ENCODE data around the gene TMEM59L. TPM values are rescaled to one million over a fixed set of nuclear protein-coding genes. Genes with fewer than 3 reads are reported as not detected.
"Not testable (repeated sequence)": the region's sequence is repeated elsewhere in the genome, so short reads cannot be mapped to it uniquely, and the experiment has no call there.

Gene TMEM59L
- total RNA-seq, 1 donor from 2014 or later: 4.9 TPM

GRCh38 chr19:18595475-18595874 lies 17.2 kb upstream of the TMEM59L start:
- peaks cover 39% of the 10 kb centered on the region for H3K27me3 Mint-ChIP-seq (ENCODE audit: low read depth)
- no peaks in the 10 kb centered on the region for H3K9me3 Mint-ChIP-seq
- H3K4me3 Mint-ChIP-seq: peak overlapping the region; percentile 10
- no peak for TF ChIP-seq CTCF (IDR thresholded peaks at IDR 0.05; ENCODE audit: unreplicated experiment)
- peaks cover 21% of the 10 kb centered on the region for H3K4me1 Mint-ChIP-seq
- no peak for DNase-seq (ENCODE audit: low spot score in 2 of 2, unreplicated experiment in 2 of 2)
- H3K27ac Mint-ChIP-seq: no peak overlapping the region
- H3K36me3 Mint-ChIP-seq: peaks cover 2% of the 10 kb centered on the region

- no peak for DNase-seq (ENCODE audit: low spot score in 2 of 2, unreplicated experiment in 2 of 2)
- H3K4me3 Mint-ChIP-seq: no peak overlapping the region
- H3K36me3 Mint-ChIP-seq: no peaks in the 10 kb centered on the region
- H3K9me3 Mint-ChIP-seq: no peaks in the 10 kb centered on the region
- H3K4me1 Mint-ChIP-seq: peaks cover 19% of the 10 kb centered on the region
- no peak for TF ChIP-seq CTCF (IDR thresholded peaks at IDR 0.05; ENCODE audit: unreplicated experiment)
- peaks cover 52% of the 10 kb centered on the region for H3K27me3 Mint-ChIP-seq (ENCODE audit: low read depth)
- no peak overlapping the region for H3K27ac Mint-ChIP-seq
Observed at GRCh38 chr19:18596752-18597157, 15.9 kb upstream of the TMEM59L start.

- no peak overlapping the region for H3K4me3 Mint-ChIP-seq
- no peaks in the 10 kb centered on the region for H3K36me3 Mint-ChIP-seq
- peaks cover 20% of the 10 kb centered on the region for H3K4me1 Mint-ChIP-seq
- no peak for TF ChIP-seq CTCF (IDR thresholded peaks at IDR 0.05; ENCODE audit: unreplicated experiment)
- no peaks in the 10 kb centered on the region for H3K9me3 Mint-ChIP-seq
- DNase-seq (ENCODE audit: low spot score in 2 of 2, unreplicated experiment in 2 of 2): no peak
- H3K27me3 Mint-ChIP-seq (ENCODE audit: low read depth): peaks cover 64% of the 10 kb centered on the region
- H3K27ac Mint-ChIP-seq: no peak overlapping the region
Observed at GRCh38 chr19:18597809-18598660, 14.6 kb upstream of the TMEM59L start.

- Mint-ChIP-seq H3K27ac (no peak overlapping the region), H3K4me1 (peaks cover 19% of the 10 kb centered on the region), H3K36me3 (no peaks in the 10 kb centered on the region), H3K27me3 (ENCODE audit: low read depth) (peaks cover 72% of the 10 kb centered on the region), H3K4me3 (no peak overlapping the region), H3K9me3 (no peaks in the 10 kb centered on the region)
- no peak for TF ChIP-seq CTCF (IDR thresholded peaks at IDR 0.05; ENCODE audit: unreplicated experiment)
- DNase-seq (ENCODE audit: low spot score in 2 of 2, unreplicated experiment in 2 of 2): no peak
Observed at GRCh38 chr19:18599485-18599884, 13.2 kb upstream of the TMEM59L start.

- H3K27me3 Mint-ChIP-seq (ENCODE audit: low read depth): peaks cover 79% of the 10 kb centered on the region
- H3K27ac Mint-ChIP-seq, H3K36me3 Mint-ChIP-seq: not testable (repeated sequence)
Observed at GRCh38 chr19:18600692-18601397, 11.8 kb upstream of the TMEM59L start.

GRCh38 chr19:18601875-18602274 lies 10.8 kb upstream of the TMEM59L start:
- Mint-ChIP-seq H3K4me3 (no peak overlapping the region), H3K27me3 (ENCODE audit: low read depth) (peaks cover 76% of the 10 kb centered on the region), H3K4me1 (peaks cover 12% of the 10 kb centered on the region), H3K36me3 (no peaks in the 10 kb centered on the region), H3K9me3 (no peaks in the 10 kb centered on the region), H3K27ac (no peak overlapping the region)
- TF ChIP-seq CTCF (IDR thresholded peaks at IDR 0.05; ENCODE audit: unreplicated experiment): no peak
- no peak for DNase-seq (ENCODE audit: low spot score in 2 of 2, unreplicated experiment in 2 of 2)

More at GRCh38 chr19:18600692-18601397, 11.8 kb upstream of the TMEM59L start:
- not testable (repeated sequence) for H3K9me3 Mint-ChIP-seq; H3K4me3 Mint-ChIP-seq; DNase-seq (ENCODE audit: low spot score in 2 of 2, unreplicated experiment in 2 of 2)
- peaks cover 15% of the 10 kb centered on the region for H3K4me1 Mint-ChIP-seq

Data from mesothelial cell of epicardium (in vitro differentiated cells).